GM03348 (cell line): Measurements from ENCODE around the gene USP53.
"Not testable (repeated sequence)": the region's sequence is repeated elsewhere in the genome, so short reads cannot be mapped to it uniquely, and the experiment has no call there.

ENCODE experiments used
- DNase-seq: peaks from one replicate; pipeline ENCODE4 v3.0.0; 2012; ENCODE audit warnings: low spot score

The USP53 gene

GRCh38 chr4:119212234-119212963, at the start of gene USP53:
Gene USP53 (plus strand): TSS chr4:119212713. CDS start chr4:119239760, 27,047 bp downstream.
- peak; percentile 96 for DNase-seq

GRCh38 chr4:119165767-119166166, 46.7 kb upstream of the USP53 start:
- DNase-seq: no peak

- no peak for DNase-seq
Observed at GRCh38 chr4:119170195-119170594, 42.3 kb upstream of the USP53 start.

GRCh38 chr4:119172223-119172622, 40.3 kb upstream of the USP53 start:
- no peak for DNase-seq

GRCh38 chr4:119173729-119174361, 38.7 kb upstream of the USP53 start:
- DNase-seq: not testable (repeated sequence)

GRCh38 chr4:119179011-119179410, 33.5 kb upstream of the USP53 start:
- DNase-seq: no peak

- no peak for DNase-seq
Observed at GRCh38 chr4:119184128-119184527, 28.4 kb upstream of the USP53 start.

- DNase-seq: peak; percentile 40
Observed at GRCh38 chr4:119189638-119190037, 22.9 kb upstream of the USP53 start.

- no peak for DNase-seq
Observed at GRCh38 chr4:119190354-119190753, 22.2 kb upstream of the USP53 start.

GRCh38 chr4:119191505-119191904, 21.0 kb upstream of the USP53 start:
- no peak for DNase-seq

- no peak for DNase-seq
Observed at GRCh38 chr4:119197772-119198212, 14.7 kb upstream of the USP53 start.

- no peak for DNase-seq
Observed at GRCh38 chr4:119204916-119205315, 7.6 kb upstream of the USP53 start.

GRCh38 chr4:119205690-119206089, 6.8 kb upstream of the USP53 start:
- DNase-seq: no peak

- no peak for DNase-seq
Observed at GRCh38 chr4:119206178-119206577, 6.3 kb upstream of the USP53 start.

GRCh38 chr4:119207051-119207450, 5.5 kb upstream of the USP53 start:
- peak; percentile 52 for DNase-seq

GRCh38 chr4:119209077-119209476, 3.4 kb upstream of the USP53 start:
- DNase-seq: peak; percentile 65

- no peak for DNase-seq
Observed at GRCh38 chr4:119209586-119209985, 2.9 kb upstream of the USP53 start.

GRCh38 chr4:119210775-119211174, 1.7 kb upstream of the USP53 start:
- DNase-seq: no peak

- no peak for DNase-seq
Observed at GRCh38 chr4:119211867-119212233, 663 bp upstream of the USP53 start.

GRCh38 chr4:119212964-119213606, 572 bp downstream of the USP53 start:
- peak; percentile 89 for DNase-seq

GRCh38 chr4:119218093-119218492, 5.6 kb downstream of the USP53 start:
- DNase-seq: no peak

GRCh38 chr4:119221412-119221811, 8.9 kb downstream of the USP53 start:
- no peak for DNase-seq

GRCh38 chr4:119227690-119228089, 15.2 kb downstream of the USP53 start:
- peak; percentile 19 for DNase-seq
